Subcutaneous abdominal adipose tissue (tissue), 5 donors: Measurements from ENCODE around the gene NCKIPSD.

Experiments used
- H3K27ac ChIP-seq: one replicate; pipeline ENCODE4 v1.7.0; 2013; ENCODE audit warnings: low read depth, mild to moderate bottlenecking, inconsistent platforms, low read length, moderate library complexity
- H3K27me3 ChIP-seq, 5 donors: one replicate each; pipeline ENCODE4 v1.7.0; 2013; ENCODE audit warnings: low read length in 5 of 5, inconsistent platforms in 1 of 5; ENCODE audit not compliant: control insufficient read depth in 5 of 5, insufficient read depth in 4 of 5
- H3K36me3 ChIP-seq, 5 donors: one replicate each; pipeline ENCODE4 v1.7.0; 2013; ENCODE audit warnings: low read length in 5 of 5; ENCODE audit not compliant: control insufficient read depth in 5 of 5, insufficient read depth in 5 of 5
- H3K4me1 ChIP-seq, 5 donors: one replicate each; pipeline ENCODE4 v1.7.0; 2013; ENCODE audit warnings: low read length in 5 of 5, mild to moderate bottlenecking in 3 of 5, moderate library complexity in 1 of 5; ENCODE audit not compliant: control insufficient read depth in 5 of 5, insufficient read depth in 5 of 5
- H3K4me3 ChIP-seq, 5 donors: one replicate each; pipeline ENCODE4 v1.7.0; 2013; ENCODE audit warnings: low read length in 5 of 5, low read depth in 1 of 5
- H3K9ac ChIP-seq, 5 donors: one replicate each; pipeline ENCODE4 v1.7.0; 2013; ENCODE audit warnings: low read length in 5 of 5, mild to moderate bottlenecking in 4 of 5, moderate library complexity in 3 of 5
- H3K9me3 ChIP-seq, 5 donors: one replicate each; pipeline ENCODE4 v1.7.0; 2013; ENCODE audit warnings: low read length in 5 of 5; ENCODE audit not compliant: control insufficient read depth in 5 of 5
- donor health status: healthy.
- donor health status: healthy.
- donor health status: healthy.
- donor health status: healthy.
- donor health status: healthy.

Gene NCKIPSD

DNA sequence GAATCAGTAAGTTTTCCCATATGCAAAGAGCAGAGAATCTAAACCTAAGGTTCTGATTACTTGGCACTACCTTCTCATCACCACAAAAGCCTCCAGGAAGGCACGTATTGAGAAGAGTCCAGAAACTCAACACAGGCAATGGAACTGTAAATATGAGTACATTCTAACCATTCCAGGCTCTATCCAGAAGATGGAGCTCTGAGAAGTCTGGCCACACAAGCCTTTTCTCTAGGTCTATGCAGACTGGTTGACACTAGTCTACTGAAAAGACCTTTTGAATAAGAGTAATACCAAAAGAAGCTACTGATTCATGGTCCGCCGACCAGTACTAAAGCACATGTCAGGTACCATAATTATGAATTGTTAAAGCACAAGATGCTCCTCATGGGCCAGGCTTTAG, 12.2 kb upstream of the NCKIPSD start:
- peaks cover 14 to 40% (median 30%) of the 10 kb centered on the region in 5 donors for H3K36me3 ChIP-seq
- no peaks in the 10 kb centered on the region for H3K27me3 ChIP-seq
- H3K9ac ChIP-seq: no peak overlapping the region
- H3K27ac ChIP-seq: no peak overlapping the region
- H3K4me1 ChIP-seq: peaks cover 0 to 27% (median 20%) of the 10 kb centered on the region in 5 donors
- no peaks in the 10 kb centered on the region for H3K9me3 ChIP-seq
- no peak overlapping the region for H3K4me3 ChIP-seq

DNA sequence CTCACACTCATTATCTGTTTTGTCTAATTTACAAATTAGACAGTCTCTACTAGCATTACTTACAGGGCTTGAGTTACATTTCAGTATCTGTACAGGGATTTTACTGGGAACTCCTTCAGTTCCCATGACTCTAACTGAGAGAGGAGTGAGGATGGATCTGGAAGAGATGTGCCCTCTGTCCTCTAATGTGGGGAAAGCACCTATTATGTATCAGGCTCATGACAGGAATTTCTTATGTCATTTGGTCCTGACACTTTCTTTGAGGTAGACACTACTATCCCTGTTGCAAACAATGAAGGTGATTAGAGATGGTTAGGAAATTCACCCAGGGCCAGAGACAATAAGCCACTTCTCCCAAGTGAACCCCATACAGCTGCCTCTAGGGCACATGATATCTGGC, 10.9 kb upstream of the NCKIPSD start:
- H3K9ac ChIP-seq: no peak overlapping the region
- peaks cover 0 to 24% (median 20%) of the 10 kb centered on the region in 5 donors for H3K4me1 ChIP-seq
- no peak overlapping the region for H3K27ac ChIP-seq
- H3K9me3 ChIP-seq: no peaks in the 10 kb centered on the region
- H3K4me3 ChIP-seq: no peak overlapping the region
- H3K36me3 ChIP-seq: peaks cover 19 to 53% (median 42%) of the 10 kb centered on the region in 5 donors
- no peaks in the 10 kb centered on the region for H3K27me3 ChIP-seq

DNA sequence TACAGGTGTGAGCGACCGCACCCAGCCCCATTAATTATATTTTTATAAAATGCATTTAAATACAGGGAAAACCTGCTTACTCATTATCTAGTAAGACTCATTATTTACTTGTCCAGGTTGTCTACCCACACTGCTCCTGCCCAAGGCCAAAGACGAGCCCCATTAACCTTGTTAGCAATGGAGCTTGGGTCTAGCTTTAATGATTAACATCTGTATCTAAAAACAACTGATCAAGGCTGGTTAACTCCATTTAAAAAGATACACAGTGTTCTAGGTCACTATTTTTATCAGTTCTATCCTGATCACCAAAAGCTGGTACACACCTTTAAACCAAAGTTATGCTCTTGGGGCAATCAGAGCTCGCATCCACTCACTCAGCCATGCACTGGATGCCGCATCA, 10.4 kb upstream of the NCKIPSD start:
- Histone ChIP-seq H3K36me3 (peaks cover 20 to 56% (median 46%) of the 10 kb centered on the region in 5 donors), H3K27me3 (no peaks in the 10 kb centered on the region), H3K9me3 (no peaks in the 10 kb centered on the region), H3K27ac (no peak overlapping the region), H3K9ac (no peak overlapping the region), H3K4me1 (peaks cover 0 to 24% (median 20%) of the 10 kb centered on the region in 5 donors), H3K4me3 (no peak overlapping the region)

DNA sequence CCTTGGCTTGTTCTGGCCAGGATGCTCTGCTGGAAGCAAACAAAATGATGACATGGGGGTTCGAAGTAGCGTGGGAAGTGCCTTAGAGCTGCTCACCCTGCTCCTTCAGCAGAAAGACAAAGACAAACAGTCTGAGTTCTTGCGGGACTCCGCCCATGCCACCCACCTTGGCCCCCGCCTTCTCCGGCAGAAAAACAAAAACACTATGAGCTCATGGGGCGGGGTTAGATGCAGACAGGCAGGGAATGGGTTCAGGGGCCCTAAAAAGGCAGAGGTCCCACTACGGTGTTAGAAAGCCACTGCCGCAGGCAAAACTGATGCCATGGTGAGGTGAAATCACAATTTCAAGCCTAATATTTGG, 9.7 kb upstream of the NCKIPSD start:
- peaks cover 22 to 63% (median 52%) of the 10 kb centered on the region in 5 donors for H3K36me3 ChIP-seq
- H3K4me3 ChIP-seq: peak overlapping the region; percentile 46 to 75 (median 62)
- no peaks in the 10 kb centered on the region for H3K9me3 ChIP-seq
- H3K9ac ChIP-seq: peak overlapping the region in 3 of 5 donors; percentile 21 to 58 (median 48)
- H3K4me1 ChIP-seq: peaks cover 0 to 20% (median 16%) of the 10 kb centered on the region in 5 donors
- H3K27ac ChIP-seq: peak overlapping the region; percentile 81
- no peaks in the 10 kb centered on the region for H3K27me3 ChIP-seq

DNA sequence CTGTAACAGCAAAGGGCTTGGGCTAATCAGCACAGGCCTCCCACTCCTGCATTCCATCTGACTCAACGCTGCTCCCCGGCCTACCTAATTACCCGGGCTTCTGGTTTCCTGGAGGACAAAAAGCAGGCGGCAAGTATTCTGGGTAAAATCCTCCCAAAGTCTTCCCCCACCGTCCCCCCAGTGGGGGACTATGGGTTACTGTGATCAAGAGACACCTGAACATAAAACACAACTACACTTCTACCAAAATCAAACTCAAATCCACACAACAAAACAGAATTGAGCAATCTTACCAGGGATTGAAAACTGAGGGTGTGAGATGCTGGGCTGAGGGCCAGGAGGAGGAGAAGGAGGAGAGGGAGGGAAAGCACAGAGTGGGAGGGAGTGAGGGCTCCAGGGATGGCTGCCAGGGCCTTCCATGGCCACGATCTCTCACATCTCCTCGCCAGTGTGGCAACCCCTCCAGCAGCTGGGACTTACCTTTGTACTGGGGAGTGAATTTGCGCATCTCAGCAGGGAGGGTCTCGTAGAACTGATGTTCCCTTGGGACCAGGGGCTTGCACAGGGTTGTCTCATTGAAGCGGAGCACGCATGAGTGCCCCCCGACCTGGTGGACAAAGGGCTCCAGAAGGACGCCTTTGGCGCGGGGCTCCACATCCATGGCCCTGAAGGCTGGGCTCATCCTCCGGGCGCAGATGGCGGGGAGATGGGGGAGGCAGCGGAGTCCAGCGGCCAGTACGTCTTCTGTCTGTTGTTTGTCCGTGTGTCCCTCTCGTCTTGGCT, 9.1 kb upstream of the NCKIPSD start:
- Histone ChIP-seq H3K27me3 (no peaks in the 10 kb centered on the region), H3K9ac (peak overlapping the region in 4 of 5 donors; percentile 21 to 58 (median 36)), H3K4me3 (peak overlapping the region; percentile 46 to 75 (median 62)), H3K27ac (peak overlapping the region; percentile 81), H3K9me3 (no peaks in the 10 kb centered on the region), H3K36me3 (peaks cover 19 to 68% (median 58%) of the 10 kb centered on the region in 5 donors), H3K4me1 (peaks cover 0 to 20% (median 16%) of the 10 kb centered on the region in 5 donors)

DNA sequence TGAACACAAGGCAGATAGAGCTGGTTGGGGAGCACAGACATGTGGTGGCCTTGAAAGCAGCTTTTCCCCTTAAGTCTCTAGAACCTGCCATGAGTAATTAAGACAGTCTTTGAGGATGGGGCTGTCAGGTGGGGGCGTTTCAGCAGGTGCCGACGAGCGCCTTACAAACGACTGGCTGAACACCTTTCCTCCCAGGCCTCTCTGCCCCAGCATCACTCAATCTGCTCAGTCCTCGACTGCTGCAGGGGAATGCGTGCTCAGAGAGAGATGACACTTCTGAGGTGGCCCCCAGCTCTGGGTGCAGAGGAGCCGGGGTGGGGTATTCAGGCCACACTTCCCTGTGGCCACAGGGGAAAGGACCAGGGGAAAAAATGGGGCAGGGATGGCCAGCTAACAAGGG, 8.1 kb upstream of the NCKIPSD start:
- peaks cover 0 to 20% (median 16%) of the 10 kb centered on the region in 5 donors for H3K4me1 ChIP-seq
- H3K9ac ChIP-seq: peak overlapping the region in 3 of 5 donors; percentile 8 to 53 (median 23)
- peak overlapping the region; percentile 33 to 62 (median 48) for H3K4me3 ChIP-seq
- peak overlapping the region; percentile 81 for H3K27ac ChIP-seq
- H3K36me3 ChIP-seq: peaks cover 16 to 70% (median 60%) of the 10 kb centered on the region in 5 donors
- H3K9me3 ChIP-seq: no peaks in the 10 kb centered on the region
- H3K27me3 ChIP-seq: no peaks in the 10 kb centered on the region

DNA sequence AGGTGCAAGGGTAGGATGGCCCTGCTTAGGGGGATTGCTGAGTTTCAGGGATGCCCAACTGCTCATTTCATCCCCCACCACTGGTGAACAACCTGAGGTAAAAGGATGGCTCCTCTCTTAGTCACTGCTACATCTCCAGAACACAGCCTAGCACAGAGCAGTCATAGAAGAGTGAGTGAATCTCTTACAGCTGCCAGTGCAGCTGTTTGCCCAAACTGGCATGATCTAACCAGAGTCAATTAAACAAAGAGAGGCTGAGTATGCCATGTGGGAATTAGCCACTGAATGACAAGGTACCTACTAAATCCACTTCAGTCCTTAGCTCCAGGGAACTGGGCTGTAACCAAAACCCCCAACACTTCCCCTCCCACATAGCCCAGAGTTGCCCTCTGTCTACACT, 6.8 kb upstream of the NCKIPSD start:
- Histone ChIP-seq H3K9me3 (no peaks in the 10 kb centered on the region), H3K4me1 (peaks cover 0 to 20% (median 16%) of the 10 kb centered on the region in 5 donors), H3K36me3 (peaks cover 16 to 76% (median 70%) of the 10 kb centered on the region in 5 donors), H3K4me3 (no peak overlapping the region), H3K27ac (peak overlapping the region; percentile 81), H3K27me3 (no peaks in the 10 kb centered on the region), H3K9ac (no peak overlapping the region)

DNA sequence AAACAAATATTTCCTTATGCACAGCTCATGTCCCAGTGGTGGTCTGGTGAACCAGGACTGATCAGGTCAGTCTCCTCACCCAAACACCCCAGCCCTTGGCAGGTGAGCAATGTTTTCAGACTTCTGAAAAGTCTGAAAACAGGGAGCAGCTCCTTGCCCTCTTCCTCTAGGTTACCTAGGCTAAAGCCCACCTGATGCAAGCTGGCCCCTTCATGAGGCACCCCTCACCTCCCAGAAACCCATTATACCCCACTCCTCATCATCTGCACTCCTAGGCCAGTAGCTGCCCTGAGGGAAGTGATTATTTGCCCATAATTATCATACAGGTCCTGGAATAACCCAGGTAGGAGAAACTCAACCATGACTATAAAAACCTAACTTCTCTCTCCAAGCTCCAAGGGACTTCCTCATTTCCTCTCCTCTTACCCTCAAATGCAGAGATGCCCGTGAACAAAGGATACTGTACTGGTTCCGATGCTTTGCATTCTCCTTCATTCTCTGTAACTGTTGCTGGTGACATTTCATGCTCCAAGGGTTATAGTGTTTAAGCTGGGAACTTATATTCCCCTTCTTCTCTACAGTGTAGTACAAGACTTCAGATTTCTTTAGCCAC, 5.2 kb upstream of the NCKIPSD start:
- Histone ChIP-seq H3K27ac (no peak overlapping the region), H3K9ac (no peak overlapping the region), H3K4me3 (no peak overlapping the region), H3K4me1 (peaks cover 0 to 29% (median 24%) of the 10 kb centered on the region in 5 donors), H3K36me3 (peaks cover 16 to 82% (median 76%) of the 10 kb centered on the region in 5 donors), H3K27me3 (no peaks in the 10 kb centered on the region), H3K9me3 (no peaks in the 10 kb centered on the region)

DNA sequence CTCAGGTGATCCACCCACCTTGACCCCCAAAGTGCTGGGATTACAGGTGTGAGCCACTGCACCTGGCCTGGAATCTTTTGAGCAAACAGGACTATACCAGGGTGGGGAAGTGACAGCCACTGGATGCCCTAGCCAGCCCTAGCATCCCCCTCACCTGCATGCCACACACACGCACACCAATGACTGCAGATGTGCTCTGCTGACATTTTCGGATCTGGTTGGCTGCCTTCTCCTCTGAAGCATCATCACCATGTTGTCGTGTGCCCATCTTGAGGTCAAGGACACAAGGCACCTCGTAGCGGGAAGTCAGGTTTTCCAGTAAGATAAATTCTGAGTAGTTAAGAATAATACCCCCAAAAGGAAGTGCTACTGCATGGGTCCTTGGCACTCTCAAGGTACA, 3.7 kb upstream of the NCKIPSD start:
- Histone ChIP-seq H3K4me3 (no peak overlapping the region), H3K4me1 (peaks cover under 1 to 29% (median 25%) of the 10 kb centered on the region in 5 donors), H3K27me3 (no peaks in the 10 kb centered on the region), H3K9me3 (no peaks in the 10 kb centered on the region), H3K9ac (no peak overlapping the region), H3K27ac (no peak overlapping the region), H3K36me3 (peaks cover 16 to 72% (median 67%) of the 10 kb centered on the region in 5 donors)

DNA sequence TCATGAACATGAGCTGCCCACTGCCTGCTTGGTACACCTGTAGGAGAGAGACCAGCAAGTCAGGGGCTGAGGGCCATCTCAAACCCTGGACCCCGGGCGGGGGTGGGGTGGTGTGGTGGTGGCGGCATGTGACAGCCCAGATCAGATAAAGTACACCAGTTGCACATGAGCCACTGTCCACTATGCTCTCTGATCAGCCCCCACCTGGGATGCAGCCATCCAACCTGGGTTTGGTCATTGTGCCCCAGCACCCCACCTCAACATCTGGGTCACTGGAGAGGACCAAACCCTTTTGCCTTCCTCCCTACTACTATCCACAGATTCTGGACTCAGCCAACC, 3.0 kb upstream of the NCKIPSD start:
- Histone ChIP-seq H3K9me3 (no peaks in the 10 kb centered on the region), H3K27me3 (no peaks in the 10 kb centered on the region), H3K4me1 (peaks cover 5 to 29% (median 26%) of the 10 kb centered on the region in 5 donors), H3K9ac (no peak overlapping the region), H3K36me3 (peaks cover 16 to 65% (median 61%) of the 10 kb centered on the region in 5 donors), H3K4me3 (no peak overlapping the region), H3K27ac (no peak overlapping the region)
